GM06990 (cell line): Measurements from ENCODE around the gene LPP.

Experiments used
- DNase-seq: peaks from one replicate; pipeline ENCODE4 v3.0.0-alpha.2; 2011; ENCODE audit not compliant: insufficient read length; ENCODE audit errors: extremely low read depth
- H3K27me3 ChIP-seq: replicated peaks from 2 replicates; pipeline ENCODE4 v1.6.0; 2011; ENCODE audit warnings: low read length; ENCODE audit not compliant: control insufficient read depth, insufficient read depth
- H3K36me3 ChIP-seq: 2 replicates; pipeline ENCODE4 v1.5.1; 2011; ENCODE audit warnings: low read length; ENCODE audit not compliant: control insufficient read depth, insufficient read depth
- H3K4me3 ChIP-seq: replicated peaks from 2 replicates; pipeline ENCODE4 v1.5.1; 2011; ENCODE audit warnings: low read depth, mild to moderate bottlenecking, control low read depth, low read length
- TF ChIP-seq, protein P1 (sequence below): IDR thresholded peaks from 2 replicates; pipeline ENCODE4 v1.5.1; 2011; ENCODE audit warnings: low read length, control low read depth, mild to moderate bottlenecking, inconsistent platforms; ENCODE audit not compliant: insufficient read depth, poor library complexity, severe bottlenecking

The LPP gene

DNA sequence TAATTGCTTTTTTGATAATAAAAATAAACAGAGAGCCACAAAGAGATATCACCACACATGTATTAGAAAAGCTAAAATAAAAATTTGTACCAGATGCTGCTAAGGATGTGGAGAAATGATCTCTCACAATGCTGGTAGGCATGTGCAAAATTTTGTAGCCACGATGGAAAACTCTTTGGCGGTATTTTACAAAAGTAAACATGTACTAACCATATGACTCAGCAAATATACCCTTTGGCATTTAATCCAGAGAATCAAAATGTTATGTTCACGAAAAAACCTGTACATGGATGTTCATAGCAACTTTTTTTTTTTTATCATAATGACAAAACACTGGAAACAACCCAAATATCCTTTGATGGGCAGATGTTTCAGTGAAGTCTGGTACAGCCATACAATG lies 261.2 kb downstream of the LPP start:
- no peak for DNase-seq
- peaks cover 2% of the 10 kb centered on the region; the same call in 1 of the 2 replicates for H3K27me3 ChIP-seq

DNA sequence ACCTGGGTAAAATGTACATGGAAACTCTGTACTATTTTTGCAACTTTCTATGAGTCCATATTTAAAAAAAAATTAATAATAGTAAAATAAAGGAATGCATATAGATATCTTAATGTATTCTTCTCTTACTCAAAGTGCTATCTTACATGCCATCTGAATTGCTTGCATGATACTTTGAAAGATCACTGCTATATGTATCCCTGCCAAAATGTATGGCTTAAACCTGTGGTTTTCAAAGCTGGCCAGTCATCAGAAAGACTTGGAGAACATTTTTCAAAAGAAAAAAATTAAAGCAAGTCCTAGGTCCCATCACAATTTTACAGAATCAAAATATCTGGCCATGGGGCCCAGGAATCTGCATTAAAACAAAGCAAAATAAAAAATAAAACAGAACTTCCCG lies 262.1 kb downstream of the LPP start:
- H3K27me3 ChIP-seq = peaks cover 2% of the 10 kb centered on the region; the same call in 1 of the 2 replicates
- no peak for DNase-seq
- no peak overlapping the region for H3K4me3 ChIP-seq
- H3K36me3 ChIP-seq = no peaks in the 10 kb centered on the region
- TF ChIP-seq, protein P1, sequence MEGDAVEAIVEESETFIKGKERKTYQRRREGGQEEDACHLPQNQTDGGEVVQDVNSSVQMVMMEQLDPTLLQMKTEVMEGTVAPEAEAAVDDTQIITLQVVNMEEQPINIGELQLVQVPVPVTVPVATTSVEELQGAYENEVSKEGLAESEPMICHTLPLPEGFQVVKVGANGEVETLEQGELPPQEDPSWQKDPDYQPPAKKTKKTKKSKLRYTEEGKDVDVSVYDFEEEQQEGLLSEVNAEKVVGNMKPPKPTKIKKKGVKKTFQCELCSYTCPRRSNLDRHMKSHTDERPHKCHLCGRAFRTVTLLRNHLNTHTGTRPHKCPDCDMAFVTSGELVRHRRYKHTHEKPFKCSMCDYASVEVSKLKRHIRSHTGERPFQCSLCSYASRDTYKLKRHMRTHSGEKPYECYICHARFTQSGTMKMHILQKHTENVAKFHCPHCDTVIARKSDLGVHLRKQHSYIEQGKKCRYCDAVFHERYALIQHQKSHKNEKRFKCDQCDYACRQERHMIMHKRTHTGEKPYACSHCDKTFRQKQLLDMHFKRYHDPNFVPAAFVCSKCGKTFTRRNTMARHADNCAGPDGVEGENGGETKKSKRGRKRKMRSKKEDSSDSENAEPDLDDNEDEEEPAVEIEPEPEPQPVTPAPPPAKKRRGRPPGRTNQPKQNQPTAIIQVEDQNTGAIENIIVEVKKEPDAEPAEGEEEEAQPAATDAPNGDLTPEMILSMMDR = no peak

More for the DNA sequence above, 261.2 kb downstream of the LPP start:
- Histone ChIP-seq H3K4me3 (no peak overlapping the region), H3K36me3 (no peaks in the 10 kb centered on the region)
- TF ChIP-seq, protein P1 = no peak

DNA sequence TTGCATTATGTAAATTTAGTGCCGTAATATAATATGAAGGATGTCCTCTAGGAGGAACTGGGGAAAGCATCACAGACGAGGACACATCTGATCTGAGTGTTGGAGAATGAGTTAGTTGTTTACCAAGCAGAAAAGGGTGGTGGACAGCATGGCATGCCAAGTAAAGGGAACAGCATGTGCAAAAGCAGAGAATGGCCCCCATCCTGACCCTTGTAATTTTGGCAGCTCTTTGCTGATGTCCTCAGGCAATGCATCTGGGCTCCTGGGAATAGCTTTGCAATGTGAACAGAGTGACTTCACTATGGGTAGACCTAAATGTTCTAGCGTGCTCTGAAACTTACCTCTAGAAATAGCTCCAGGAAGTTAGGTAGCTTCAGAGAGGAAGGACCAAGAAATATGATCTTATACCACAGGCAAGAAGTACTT lies 263.3 kb downstream of the LPP start:
- no peaks in the 10 kb centered on the region for H3K36me3 ChIP-seq
- DNase-seq = no peak
- peaks cover 2% of the 10 kb centered on the region; the same call in 1 of the 2 replicates for H3K27me3 ChIP-seq
- TF ChIP-seq, protein P1 = no peak
- no peak overlapping the region for H3K4me3 ChIP-seq

DNA sequence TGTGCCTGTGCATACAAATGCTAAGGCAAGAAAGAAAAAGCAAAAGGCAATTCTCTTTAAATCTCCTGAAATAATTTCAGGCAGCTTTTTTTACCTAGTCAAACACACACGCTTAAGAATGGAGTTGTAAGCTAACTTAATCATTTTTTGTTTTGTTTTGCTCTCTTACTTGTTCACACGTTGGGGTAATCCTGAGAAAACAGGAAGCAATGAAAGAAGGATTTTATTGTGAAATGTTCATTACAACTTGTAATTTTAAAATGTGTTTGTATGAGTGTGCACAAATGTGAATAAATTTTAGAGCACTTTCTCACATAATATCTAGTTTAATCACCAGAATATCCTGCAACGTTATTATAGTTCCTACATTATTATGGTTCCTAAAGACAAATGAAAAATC lies 263.8 kb downstream of the LPP start:
- TF ChIP-seq, protein P1 = no peak
- peaks cover under 1% of the 10 kb centered on the region; the same call in 1 of the 2 replicates for H3K27me3 ChIP-seq
- H3K4me3 ChIP-seq = no peak overlapping the region
- DNase-seq = no peak
- H3K36me3 ChIP-seq = no peaks in the 10 kb centered on the region

DNA sequence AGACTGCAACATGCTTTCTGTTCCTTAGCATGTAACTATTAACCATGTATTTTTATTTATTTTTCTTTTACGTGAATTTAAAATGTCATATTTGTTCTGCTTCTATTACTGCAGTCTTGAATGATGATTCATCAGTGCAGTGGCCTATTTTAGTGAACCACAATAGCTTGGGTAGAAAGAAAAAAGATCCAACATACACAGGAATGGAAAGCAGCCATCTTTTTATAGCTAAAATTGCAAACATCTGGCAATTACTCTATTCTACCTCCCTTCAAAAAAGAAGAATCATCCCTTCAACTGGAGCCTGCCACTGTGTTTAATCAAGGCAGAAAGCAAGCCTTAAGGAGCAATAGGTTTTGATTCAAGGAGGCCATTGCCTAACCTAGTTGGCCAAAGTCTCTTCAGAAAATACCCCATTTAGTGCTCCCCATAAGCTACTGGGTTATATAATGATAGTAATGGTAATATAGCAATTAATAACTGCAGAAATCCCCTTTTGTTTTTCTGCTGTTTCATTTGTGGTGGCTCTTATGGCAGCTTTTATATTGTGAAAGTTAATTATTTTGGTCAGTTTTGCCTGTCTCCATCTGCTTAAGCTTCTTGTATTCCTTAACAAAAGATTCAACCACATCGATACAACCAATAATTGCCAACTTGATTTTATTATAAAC lies 267.3 kb downstream of the LPP start:
- no peaks in the 10 kb centered on the region for H3K27me3 ChIP-seq
- no peak overlapping the region for H3K4me3 ChIP-seq
- H3K36me3 ChIP-seq = no peaks in the 10 kb centered on the region
- TF ChIP-seq, protein P1 = no peak
- DNase-seq = no peak
